ENCODE measurements around the gene COG1. TPM values are rescaled to one million over a fixed set of nuclear protein-coding genes. Genes with fewer than 3 reads are reported as not detected.

COG1 gene
- total RNA-seq, 2 donors from 2014 or later, result 34.6 to 52.5 TPM

DNA sequence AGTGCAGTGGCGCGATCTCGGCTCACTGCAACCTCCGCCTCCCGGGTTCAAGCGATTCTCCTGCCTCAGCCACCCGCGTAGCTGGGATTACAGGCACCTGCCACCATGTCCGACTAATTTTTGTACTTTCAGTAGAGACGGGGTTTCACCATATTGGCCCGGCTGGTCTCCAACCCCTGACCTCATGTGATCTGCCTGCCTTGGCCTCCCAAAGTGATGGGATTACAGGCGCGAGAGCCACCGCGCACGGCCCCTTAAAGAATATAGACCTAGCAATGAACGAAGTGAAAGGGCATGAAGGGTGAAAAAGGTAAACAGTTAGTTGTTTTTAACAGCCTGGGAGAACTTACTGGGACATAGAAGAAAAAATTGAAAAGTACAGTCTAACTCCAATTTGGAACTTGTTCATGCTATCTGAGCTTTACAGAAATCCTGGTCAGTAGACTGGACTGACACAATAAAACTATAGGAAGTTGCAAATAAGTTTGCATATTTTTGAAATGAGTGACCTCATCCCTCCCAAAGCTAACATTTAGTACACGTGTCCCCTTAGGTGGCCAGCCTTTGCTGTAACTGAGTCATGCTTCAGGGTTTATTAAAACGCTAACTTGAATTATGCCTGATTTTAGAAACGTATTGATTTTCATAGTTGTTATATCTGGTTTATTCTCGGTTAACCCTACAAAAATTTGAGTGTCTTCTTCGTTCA, 1.8 kb downstream of the COG1 start:
- H3K36me3 ChIP-seq, result peaks cover 6 to 11% of the 10 kb centered on the region in 2 donors
- H3K4me3 ChIP-seq, result no peak overlapping the region
- intact Hi-C loops (cut with DNase I), result loop anchor here (5.0 to 10.0 kb wide), 3 partner anchors 38 to 170 kb away; a partner anchor contains a TSS
- no peaks in the 10 kb centered on the region for H3K27me3 ChIP-seq (replicated peaks; ENCODE audit: insufficient read depth)
- H3K27ac ChIP-seq, result no peak overlapping the region
- TF ChIP-seq POLR2AphosphoS5 (IDR thresholded peaks at IDR 0.05) (no peak), POLR2A (IDR thresholded peaks at IDR 0.05) (no peak)
- TF ChIP-seq, protein P1, sequence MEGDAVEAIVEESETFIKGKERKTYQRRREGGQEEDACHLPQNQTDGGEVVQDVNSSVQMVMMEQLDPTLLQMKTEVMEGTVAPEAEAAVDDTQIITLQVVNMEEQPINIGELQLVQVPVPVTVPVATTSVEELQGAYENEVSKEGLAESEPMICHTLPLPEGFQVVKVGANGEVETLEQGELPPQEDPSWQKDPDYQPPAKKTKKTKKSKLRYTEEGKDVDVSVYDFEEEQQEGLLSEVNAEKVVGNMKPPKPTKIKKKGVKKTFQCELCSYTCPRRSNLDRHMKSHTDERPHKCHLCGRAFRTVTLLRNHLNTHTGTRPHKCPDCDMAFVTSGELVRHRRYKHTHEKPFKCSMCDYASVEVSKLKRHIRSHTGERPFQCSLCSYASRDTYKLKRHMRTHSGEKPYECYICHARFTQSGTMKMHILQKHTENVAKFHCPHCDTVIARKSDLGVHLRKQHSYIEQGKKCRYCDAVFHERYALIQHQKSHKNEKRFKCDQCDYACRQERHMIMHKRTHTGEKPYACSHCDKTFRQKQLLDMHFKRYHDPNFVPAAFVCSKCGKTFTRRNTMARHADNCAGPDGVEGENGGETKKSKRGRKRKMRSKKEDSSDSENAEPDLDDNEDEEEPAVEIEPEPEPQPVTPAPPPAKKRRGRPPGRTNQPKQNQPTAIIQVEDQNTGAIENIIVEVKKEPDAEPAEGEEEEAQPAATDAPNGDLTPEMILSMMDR (IDR thresholded peaks at IDR 0.05), result no peak
- H3K9me3 ChIP-seq, result no peaks in the 10 kb centered on the region
- WGBS, result 85% methylated on average over 22 of the region's 22 CpGs
- DNase-seq (ENCODE audit: low spot score), result no peak
- H3K4me1 ChIP-seq (replicated peaks), result peaks cover 12% of the 10 kb centered on the region

DNA sequence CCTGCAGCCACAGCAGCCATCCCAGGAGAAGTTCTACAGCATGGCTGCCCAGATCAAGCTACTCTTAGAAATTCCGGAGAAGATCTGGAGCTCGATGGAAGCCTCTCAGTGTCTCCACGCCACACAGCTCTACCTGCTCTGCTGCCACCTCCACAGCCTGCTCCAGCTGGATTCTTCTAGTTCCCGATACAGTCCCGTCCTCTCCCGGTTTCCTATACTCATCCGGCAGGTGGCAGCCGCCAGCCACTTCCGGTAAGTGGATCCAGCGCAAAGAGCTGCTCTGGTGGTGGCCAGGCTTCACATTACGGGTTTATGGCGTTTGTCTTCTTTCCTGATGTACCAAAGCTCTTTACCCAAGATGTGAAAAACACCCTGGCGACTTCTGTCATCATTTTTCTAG, 3.6 kb downstream of the COG1 start:
- Histone ChIP-seq H3K36me3 (peaks cover 18 to 29% of the 10 kb centered on the region in 2 donors), H3K27me3 (replicated peaks; ENCODE audit: insufficient read depth) (no peaks in the 10 kb centered on the region), H3K9me3 (no peaks in the 10 kb centered on the region), H3K27ac (no peak overlapping the region), H3K4me1 (replicated peaks) (peaks cover 12% of the 10 kb centered on the region), H3K4me3 (no peak overlapping the region)
- DNase-seq (ENCODE audit: low spot score), result peak; percentile 88
- TF ChIP-seq, protein P1 (IDR thresholded peaks at IDR 0.05), result peak in 3 of 4 experiments; percentile 54 to 70 (median 63)
- TF ChIP-seq POLR2AphosphoS5 (IDR thresholded peaks at IDR 0.05), result peak; percentile 83
- TF ChIP-seq POLR2A (IDR thresholded peaks at IDR 0.05), result no peak
- intact Hi-C loops (cut with DNase I), result loop anchor here (10.0 kb wide), 1 partner anchor 168 kb away; no protein-coding TSS in a partner anchor
- 64% methylated on average over 13 of the region's 13 CpGs for WGBS

DNA sequence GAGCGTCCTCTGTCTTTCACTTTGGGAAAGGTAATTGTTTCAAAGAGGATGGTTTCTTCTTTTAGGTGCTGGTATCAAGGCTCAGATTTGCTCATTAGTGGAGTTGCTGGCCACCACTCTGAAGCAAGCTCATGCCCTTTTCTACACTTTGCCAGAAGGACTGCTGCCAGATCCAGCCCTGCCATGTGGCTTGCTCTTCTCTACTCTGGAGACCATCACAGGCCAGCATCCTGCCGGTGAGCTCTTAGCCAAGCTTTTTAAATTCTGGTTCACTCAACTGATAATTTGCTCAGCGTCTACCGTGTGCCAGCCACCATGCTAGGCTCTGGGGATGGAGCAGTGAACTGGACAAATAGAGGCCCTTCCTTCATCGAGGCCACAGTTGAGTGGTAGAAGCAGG, 4.3 kb downstream of the COG1 start:
- Histone ChIP-seq H3K9me3 (no peaks in the 10 kb centered on the region), H3K27ac (no peak overlapping the region), H3K36me3 (peaks cover 18 to 30% of the 10 kb centered on the region in 2 donors), H3K4me3 (no peak overlapping the region), H3K4me1 (replicated peaks) (peaks cover 5% of the 10 kb centered on the region), H3K27me3 (replicated peaks; ENCODE audit: insufficient read depth) (no peaks in the 10 kb centered on the region)
- WGBS, result 76% methylated on average over 5 of the region's 5 CpGs
- intact Hi-C loops (cut with DNase I), result loop anchor here (10.0 kb wide), 1 partner anchor 168 kb away; no protein-coding TSS in a partner anchor
- TF ChIP-seq POLR2A (IDR thresholded peaks at IDR 0.05) (no peak), POLR2AphosphoS5 (IDR thresholded peaks at IDR 0.05) (no peak)
- TF ChIP-seq, protein P1 (IDR thresholded peaks at IDR 0.05), result no peak
- no peak for DNase-seq (ENCODE audit: low spot score)

DNA sequence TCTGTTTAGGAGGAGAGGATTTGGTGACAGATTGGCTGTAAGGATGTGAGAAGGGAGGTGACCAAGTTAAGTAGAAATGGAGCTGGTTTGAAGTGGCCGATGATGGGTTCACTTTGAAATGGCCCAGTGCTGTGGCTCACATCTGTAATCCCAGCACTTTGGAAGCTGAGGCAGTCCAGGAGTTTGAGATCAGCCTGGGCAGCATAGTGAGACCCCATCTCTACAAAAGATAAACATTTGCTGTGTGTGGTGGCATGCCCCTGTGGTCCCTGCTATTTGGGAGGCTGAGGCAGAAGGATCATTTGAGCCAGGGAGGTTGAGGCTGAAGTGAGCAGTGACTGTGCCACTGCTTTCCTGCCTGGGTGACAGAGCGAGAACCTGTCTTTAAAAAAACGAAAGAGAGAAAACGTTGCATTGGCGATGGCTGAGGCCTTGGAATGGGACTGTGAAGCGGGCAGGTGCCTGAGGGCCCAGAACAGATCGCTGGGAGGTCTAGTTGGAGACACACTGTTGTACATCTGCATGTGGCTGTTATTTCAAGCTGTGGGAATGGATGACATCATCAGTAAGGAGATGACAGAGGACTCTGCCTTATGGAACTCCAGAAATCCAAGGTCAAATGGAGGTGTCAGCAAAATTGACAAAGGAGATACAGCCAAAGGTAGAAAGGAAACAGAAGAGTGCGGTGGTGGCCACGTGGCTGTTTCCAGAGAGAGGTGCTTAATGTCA, 5.5 kb downstream of the COG1 start:
- H3K27ac ChIP-seq, result no peak overlapping the region
- TF ChIP-seq, protein P1 (IDR thresholded peaks at IDR 0.05), result no peak
- TF ChIP-seq POLR2AphosphoS5 (IDR thresholded peaks at IDR 0.05), result no peak
- TF ChIP-seq POLR2A (IDR thresholded peaks at IDR 0.05), result no peak
- intact Hi-C loops (cut with DNase I), result loop anchor here (10.0 kb wide), 1 partner anchor 166 kb away; no protein-coding TSS in a partner anchor
- no peak for DNase-seq (ENCODE audit: low spot score)
- H3K36me3 ChIP-seq, result peaks cover 18 to 30% of the 10 kb centered on the region in 2 donors
- H3K27me3 ChIP-seq (replicated peaks; ENCODE audit: insufficient read depth), result no peaks in the 10 kb centered on the region
- H3K4me1 ChIP-seq (replicated peaks), result peaks cover 5% of the 10 kb centered on the region
- no peak overlapping the region for H3K4me3 ChIP-seq
- 95% methylated on average over 9 of the region's 9 CpGs for WGBS
- no peaks in the 10 kb centered on the region for H3K9me3 ChIP-seq

Measured in prostate gland (tissue), 2 donors.